Adrenal gland (tissue), 12 donors: ENCODE measurements around the gene ATRAID. TPM values are rescaled to one million over a fixed set of nuclear protein-coding genes. Genes with fewer than 3 reads are reported as not detected.

Experiments used
- DNase-seq, 7 donors: peaks; one replicate each; pipeline ENCODE4 v3.0.0-alpha.2; 2019 to 2020
- H3K27ac ChIP-seq, 5 donors: fragments of 200-600 bp; sonication (generic) in 4 of 5; 1 replicate in 3 of 5; 2 replicates in 2 of 5; pipeline versions ENCODE4 v1.5.1 to v1.8.0; 2016 to 2020; ENCODE audit warnings: mild to moderate bottlenecking in 1 of 5
- H3K27me3 ChIP-seq: fragments of 200-600 bp; 2 replicates; pipeline ENCODE4 v1.8.0; 2021
- H3K36me3 ChIP-seq, 2 donors: fragments of 200-600 bp; replicated peaks in 1 of 2; 1 replicate in 1 of 2; 2 replicates in 1 of 2; pipeline versions ENCODE4 v1.5.1 to v1.8.0; 2018 to 2022
- H3K4me1 ChIP-seq, 2 donors: fragments of 200-600 bp; replicated peaks in 1 of 2; 1 replicate in 1 of 2; 2 replicates in 1 of 2; pipeline versions ENCODE4 v1.5.1 to v1.8.0; 2018 to 2021
- H3K4me3 ChIP-seq, 4 donors: fragments of 200-600 bp; sonication (generic) in 3 of 4; one replicate each; pipeline ENCODE4 v1.5.1; 2016 to 2018
- H3K9me3 ChIP-seq, 3 donors: fragments of 200-600 bp; sonication (generic) in 1 of 3; replicated peaks in 1 of 3; 1 replicate in 2 of 3; 2 replicates in 1 of 3; pipeline versions ENCODE4 v1.5.1 to v1.8.0; 2016 to 2021
- POLR2A ChIP-seq, 2 donors: fragments of 450-650 bp; IDR thresholded peaks; one replicate each; pipeline ENCODE4 v1.6.1; 2017; ENCODE audit warnings: antibody characterized with exemption in 2 of 2, mild to moderate bottlenecking in 2 of 2, moderate library complexity in 1 of 2
- WGBS, 4 donors: extraction: QIAGEN DNeasy Blood & Tissue Kit in 2 of 4; methylation state at CpG; one replicate each; pipeline versions ENCODE4 v1.1.5 to v1.1.7; 2013 to 2017; 5-methylcytosine and 5-hydroxymethylcytosine counted together
- intact Hi-C, 2 donors: fragments of 100-400 bp; cut with DNase I; formaldehyde crosslinking; loops; one replicate each; pipeline versions ENCODE4 v1.14.1 to v1.15.0; 2022 to 2023
- polyA plus RNA-seq, 3 donors: library from polyadenylated mRNA; stranded (reverse); fragments of 200-250 nt in 2 of 3; fragments of 350-450 nt in 1 of 3; fragmentation: Illumina TruSeq in 1 of 3; extraction: RNeasy Lipid Tissue Mini Kit (QIAGEN cat#74804) in 1 of 3; gene quantifications; one replicate each; pipeline ENCODE4 v1.2.3, GENCODE V29; 2013 to 2014
- total RNA-seq, 9 donors: library from RNA; depleted of rRNA in 4 of 9; stranded (reverse); fragments of >200 nt in 4 of 9; fragments of 120-200 nt in 1 of 9; fragmentation: NEBNext Ultra II Directional in 1 of 9; extraction: Animal tissue kit (Norgen Biotek cat#: 25700) in 1 of 9; gene quantifications; one replicate each; pipeline versions ENCODE4 v1.1.0 to v1.2.4, GENCODE V29; 2013 to 2023
- TF ChIP-seq, protein P1 (sequence below), 6 experiments: fragments of 450-650 bp in 4 of 6; fragments of 200-600 bp in 2 of 6; sonication (generic) in 1 of 6; IDR thresholded peaks; 1 replicate in 5 of 6; 2 replicates in 1 of 6; pipeline versions ENCODE4 v1.5.1 to v1.8.0; 2016 to 2021; ENCODE audit warnings: antibody characterized with exemption in 6 of 6, mild to moderate bottlenecking in 2 of 6, moderate library complexity in 1 of 6
- donor health status: healthy with polysubstance abuse.
- donor health status: Bipolar disorder and iron deficiency.
- donor health status: DM: yes; HTN: yes; CAD: no.
- donor health status: DM: no; HTN: no; CAD: no.
- donor health status: DM: no; HTN: no; CAD: no.
- donor health status: DM: yes; HTN: yes; CAD: no.

The ATRAID gene
- total and polyA plus RNA-seq, 12 donors, result 124 to 292 (median 169) TPM

DNA sequence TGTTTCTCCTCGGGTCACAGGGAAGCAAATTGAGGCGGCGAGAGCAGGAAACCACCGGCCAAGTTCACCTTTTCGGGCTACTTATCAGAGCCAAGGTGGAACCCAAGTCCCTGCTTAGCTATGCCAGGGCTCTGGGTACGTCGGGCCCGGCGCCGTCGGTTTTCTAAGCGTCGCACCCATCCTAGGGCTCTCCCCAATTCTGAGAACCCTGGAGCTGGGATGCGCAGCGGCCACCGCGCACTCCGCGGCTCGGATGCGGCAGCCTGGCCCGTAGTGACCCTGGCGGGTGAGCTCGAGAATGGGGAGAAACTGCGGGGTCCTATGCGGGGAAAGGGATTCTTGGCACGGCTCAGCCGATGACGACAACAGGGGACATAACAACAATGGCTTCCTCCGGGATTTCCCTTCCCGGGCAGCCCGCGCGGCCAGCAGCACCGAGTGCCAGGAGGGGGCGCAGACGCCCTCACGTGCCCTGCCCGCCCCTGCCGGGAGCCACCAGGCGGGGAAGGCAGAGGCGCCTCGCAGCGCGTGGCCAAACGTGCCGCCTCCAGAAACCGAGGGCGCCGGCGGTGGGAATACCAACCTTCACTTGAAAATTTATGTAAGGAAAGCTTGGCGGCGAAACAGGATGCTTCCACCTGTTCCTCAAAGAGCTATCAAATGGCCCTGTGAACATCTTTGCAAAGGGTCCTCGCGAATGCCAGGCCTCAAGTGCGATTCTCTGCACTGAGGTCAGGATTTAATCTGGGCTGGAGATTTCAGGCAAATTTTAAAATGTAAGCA is 53.1 kb downstream of the ATRAID start:
- TF ChIP-seq, protein P1, sequence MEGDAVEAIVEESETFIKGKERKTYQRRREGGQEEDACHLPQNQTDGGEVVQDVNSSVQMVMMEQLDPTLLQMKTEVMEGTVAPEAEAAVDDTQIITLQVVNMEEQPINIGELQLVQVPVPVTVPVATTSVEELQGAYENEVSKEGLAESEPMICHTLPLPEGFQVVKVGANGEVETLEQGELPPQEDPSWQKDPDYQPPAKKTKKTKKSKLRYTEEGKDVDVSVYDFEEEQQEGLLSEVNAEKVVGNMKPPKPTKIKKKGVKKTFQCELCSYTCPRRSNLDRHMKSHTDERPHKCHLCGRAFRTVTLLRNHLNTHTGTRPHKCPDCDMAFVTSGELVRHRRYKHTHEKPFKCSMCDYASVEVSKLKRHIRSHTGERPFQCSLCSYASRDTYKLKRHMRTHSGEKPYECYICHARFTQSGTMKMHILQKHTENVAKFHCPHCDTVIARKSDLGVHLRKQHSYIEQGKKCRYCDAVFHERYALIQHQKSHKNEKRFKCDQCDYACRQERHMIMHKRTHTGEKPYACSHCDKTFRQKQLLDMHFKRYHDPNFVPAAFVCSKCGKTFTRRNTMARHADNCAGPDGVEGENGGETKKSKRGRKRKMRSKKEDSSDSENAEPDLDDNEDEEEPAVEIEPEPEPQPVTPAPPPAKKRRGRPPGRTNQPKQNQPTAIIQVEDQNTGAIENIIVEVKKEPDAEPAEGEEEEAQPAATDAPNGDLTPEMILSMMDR (IDR thresholded peaks at IDR 0.05), result peak in 3 of 6 experiments; percentile 38 to 57 (median 41)
- no peak for TF ChIP-seq POLR2A (IDR thresholded peaks at IDR 0.05)
- 1 to 19% (median 5%) methylated on average over 9 to 56 of the region's 56 CpGs for WGBS, 4 donors
- Histone ChIP-seq H3K4me3 (peak overlapping the region in 2 of 4 donors; percentile 16 to 67), H3K27ac (no peak overlapping the region), H3K9me3 (no peaks in the 10 kb centered on the region), H3K27me3 (peaks cover 7% of the 10 kb centered on the region), H3K36me3 (no peaks in the 10 kb centered on the region), H3K4me1 (peaks cover 23 to 37% of the 10 kb centered on the region in 2 donors)
- intact Hi-C loops, result no loop called here
- peak; percentile 43 to 65 (median 61) for DNase-seq

- H3K4me3 ChIP-seq, result no peak overlapping the region
- H3K4me1 ChIP-seq, result peaks cover 23 to 37% of the 10 kb centered on the region in 2 donors
- H3K27me3 ChIP-seq, result peaks cover 7% of the 10 kb centered on the region
- intact Hi-C loops, result no loop called here
- H3K36me3 ChIP-seq, result no peaks in the 10 kb centered on the region
- H3K9me3 ChIP-seq, result no peaks in the 10 kb centered on the region
- no peak for TF ChIP-seq POLR2A (IDR thresholded peaks at IDR 0.05)
- TF ChIP-seq, protein P1 (IDR thresholded peaks at IDR 0.05), result no peak
- H3K27ac ChIP-seq, result no peak overlapping the region
- DNase-seq, result no peak
Measured at GRCh38 chr2:27265536-27265870, 53.7 kb downstream of the ATRAID start.

Other genes starting within 250 kb of the ATRAID start
- 10 to 100 TPM; 11.0 to 27.9 (median 18.6) TPM for gene MAPRE3, start 241.4 kb upstream of the ATRAID start, total RNA-seq
- gene MAPRE3, start 241.4 kb upstream of the ATRAID start, polyA plus RNA-seq, result 10 to 100 TPM; 26.5 to 73.0 (median 30.5) TPM
- 100 to 1,000 TPM in 2 of 9 donors, 10 to 100 TPM in 7; 25.2 to 124 (median 50.0) TPM for gene TMEM214, start 179.1 kb upstream of the ATRAID start, total RNA-seq
- gene TMEM214, start 179.1 kb upstream of the ATRAID start, polyA plus RNA-seq, result 100 to 1,000 TPM in 1 of 3 donors, 10 to 100 TPM in 2; 63.7 to 111 (median 96.8) TPM
- 10 to 100 TPM; 23.4 to 42.4 (median 32.0) TPM for gene AGBL5, start 160.4 kb upstream of the ATRAID start, total RNA-seq
- gene AGBL5, start 160.4 kb upstream of the ATRAID start, polyA plus RNA-seq, result 10 to 100 TPM; 21.2 to 31.3 (median 29.8) TPM
- gene OST4, start 140.4 kb upstream of the ATRAID start, total RNA-seq, result 100 to 1,000 TPM; 174 to 617 (median 397) TPM
- 100 to 1,000 TPM; 387 to 602 (median 531) TPM for gene OST4, start 140.4 kb upstream of the ATRAID start, polyA plus RNA-seq
- gene EMILIN1, start 133.4 kb upstream of the ATRAID start, total RNA-seq, result 100 to 1,000 TPM in 5 of 9 donors, 10 to 100 TPM in 4; 17.7 to 243 (median 115) TPM
- gene EMILIN1, start 133.4 kb upstream of the ATRAID start, polyA plus RNA-seq, result 100 to 1,000 TPM in 1 of 3 donors, 10 to 100 TPM in 1, 1 to 10 TPM in 1; 4.2 to 168 (median 84.4) TPM
- gene KHK, start 125.3 kb upstream of the ATRAID start, total RNA-seq, result 10 to 100 TPM in 4 of 9 donors, 1 to 10 TPM in 5; 4.0 to 14.4 (median 9.0) TPM
- gene KHK, start 125.3 kb upstream of the ATRAID start, polyA plus RNA-seq, result 1 to 10 TPM; 3.3 to 6.7 (median 4.9) TPM
- gene CGREF1, start 92.9 kb upstream of the ATRAID start, total RNA-seq, result 1 to 10 TPM in 4 of 9 donors, under 1 TPM in 4, not detected in 1; 0.52 to 4.7 (median 1.0) TPM
- 1 to 10 TPM; 1.8 to 2.0 (median 2.0) TPM for gene CGREF1, start 92.9 kb upstream of the ATRAID start, polyA plus RNA-seq
- gene ABHD1, start 88.2 kb upstream of the ATRAID start, total RNA-seq, result 1 to 10 TPM in 6 of 9 donors, under 1 TPM in 2, not detected in 1; 0.61 to 3.3 (median 1.5) TPM
- 1 to 10 TPM in 2 of 3 donors, under 1 TPM in 1; 0.90 to 6.0 (median 4.4) TPM for gene ABHD1, start 88.2 kb upstream of the ATRAID start, polyA plus RNA-seq
- gene PREB, start 77.4 kb upstream of the ATRAID start, total RNA-seq, result 10 to 100 TPM; 47.0 to 91.5 (median 64.6) TPM
- 10 to 100 TPM; 44.1 to 68.5 (median 67.8) TPM for gene PREB, start 77.4 kb upstream of the ATRAID start, polyA plus RNA-seq
- not detected for gene PRR30, start 72.6 kb upstream of the ATRAID start, total RNA-seq
- not detected for gene PRR30, start 72.6 kb upstream of the ATRAID start, polyA plus RNA-seq
- gene TCF23, start 63.0 kb upstream of the ATRAID start, total RNA-seq, result under 1 TPM in 7 of 9 donors, not detected in 2; under 0.01 to 0.35 (median 0.08) TPM
- gene TCF23, start 63.0 kb upstream of the ATRAID start, polyA plus RNA-seq, result under 1 TPM in 2 of 3 donors, not detected in 1; 0.03 to 0.24 TPM
- gene SLC5A6, start 227 bp downstream of the ATRAID start, total RNA-seq, result 10 to 100 TPM; 13.5 to 35.0 (median 18.5) TPM
- 10 to 100 TPM; 17.8 to 30.1 (median 18.1) TPM for gene SLC5A6, start 227 bp downstream of the ATRAID start, polyA plus RNA-seq
- gene CAD, start 5.3 kb downstream of the ATRAID start, total RNA-seq, result 10 to 100 TPM; 13.1 to 70.5 (median 19.0) TPM
- gene CAD, start 5.3 kb downstream of the ATRAID start, polyA plus RNA-seq, result 10 to 100 TPM in 2 of 3 donors, 1 to 10 TPM in 1; 8.9 to 25.8 (median 13.9) TPM
- 1 to 10 TPM in 8 of 9 donors, not detected in 1; 1.4 to 5.6 (median 3.1) TPM for gene SLC30A3, start 51.0 kb downstream of the ATRAID start, total RNA-seq
- 1 to 10 TPM in 2 of 3 donors, under 1 TPM in 1; 0.27 to 1.5 (median 1.3) TPM for gene SLC30A3, start 51.0 kb downstream of the ATRAID start, polyA plus RNA-seq
- gene DNAJC5G, start 63.4 kb downstream of the ATRAID start, total RNA-seq, result 1 to 10 TPM in 3 of 9 donors, under 1 TPM in 3, not detected in 3; 0.14 to 2.0 (median 0.99) TPM
- 1 to 10 TPM in 1 of 3 donors, under 1 TPM in 1, not detected in 1; 0.88 to 2.9 TPM for gene DNAJC5G, start 63.4 kb downstream of the ATRAID start, polyA plus RNA-seq
- 10 to 100 TPM in 6 of 9 donors, 1 to 10 TPM in 3; 1.2 to 27.7 (median 12.7) TPM for gene TRIM54, start 70.4 kb downstream of the ATRAID start, total RNA-seq
- gene TRIM54, start 70.4 kb downstream of the ATRAID start, polyA plus RNA-seq, result 10 to 100 TPM in 2 of 3 donors, 1 to 10 TPM in 1; 2.1 to 47.1 (median 21.1) TPM
- gene UCN, start 96.4 kb downstream of the ATRAID start, total RNA-seq, result 1 to 10 TPM; 2.1 to 7.2 (median 3.9) TPM
- 10 to 100 TPM in 2 of 3 donors, under 1 TPM in 1; 0.42 to 14.9 (median 11.3) TPM for gene UCN, start 96.4 kb downstream of the ATRAID start, polyA plus RNA-seq
- 100 to 1,000 TPM in 8 of 9 donors, 10 to 100 TPM in 1; 96.8 to 207 (median 146) TPM for gene MPV17, start 111.1 kb downstream of the ATRAID start, total RNA-seq
- gene MPV17, start 111.1 kb downstream of the ATRAID start, polyA plus RNA-seq, result 100 to 1,000 TPM; 356 to 568 (median 360) TPM
- 10 to 100 TPM; 30.6 to 60.4 (median 47.2) TPM for gene GTF3C2, start 144.7 kb downstream of the ATRAID start, total RNA-seq
- gene GTF3C2, start 144.7 kb downstream of the ATRAID start, polyA plus RNA-seq, result 10 to 100 TPM; 52.3 to 73.9 (median 60.9) TPM
- gene EIF2B4, start 158.3 kb downstream of the ATRAID start, total RNA-seq, result 10 to 100 TPM; 34.2 to 51.5 (median 43.2) TPM
- gene EIF2B4, start 158.3 kb downstream of the ATRAID start, polyA plus RNA-seq, result 100 to 1,000 TPM in 2 of 3 donors, 10 to 100 TPM in 1; 55.3 to 165 (median 131) TPM
- gene SNX17, start 158.6 kb downstream of the ATRAID start, total RNA-seq, result 100 to 1,000 TPM; 119 to 174 (median 130) TPM
- gene SNX17, start 158.6 kb downstream of the ATRAID start, polyA plus RNA-seq, result 10 to 100 TPM; 66.8 to 89.0 (median 79.0) TPM
- gene ZNF513, start 168.7 kb downstream of the ATRAID start, total RNA-seq, result 10 to 100 TPM in 7 of 9 donors, 1 to 10 TPM in 2; 3.1 to 29.2 (median 15.6) TPM
- gene ZNF513, start 168.7 kb downstream of the ATRAID start, polyA plus RNA-seq, result 10 to 100 TPM in 2 of 3 donors, 1 to 10 TPM in 1; 6.1 to 83.7 (median 72.5) TPM
- gene PPM1G, start 197.6 kb downstream of the ATRAID start, total RNA-seq, result 10 to 100 TPM; 50.1 to 78.9 (median 60.6) TPM
- gene PPM1G, start 197.6 kb downstream of the ATRAID start, polyA plus RNA-seq, result 100 to 1,000 TPM in 1 of 3 donors, 10 to 100 TPM in 2; 51.0 to 107 (median 54.7) TPM
- gene NRBP1, start 216.6 kb downstream of the ATRAID start, total RNA-seq, result 100 to 1,000 TPM in 1 of 9 donors, 10 to 100 TPM in 8; 48.4 to 100 (median 75.4) TPM
- gene NRBP1, start 216.6 kb downstream of the ATRAID start, polyA plus RNA-seq, result 100 to 1,000 TPM in 1 of 3 donors, 10 to 100 TPM in 2; 52.7 to 126 (median 58.1) TPM
- gene KRTCAP3, start 230.3 kb downstream of the ATRAID start, total RNA-seq, result 1 to 10 TPM; 1.2 to 8.2 (median 4.2) TPM
- 1 to 10 TPM; 1.4 to 6.4 (median 5.4) TPM for gene KRTCAP3, start 230.3 kb downstream of the ATRAID start, polyA plus RNA-seq